ENCODE data around the gene PARD3.

- TF ChIP-seq CTCF (IDR thresholded peaks at IDR 0.05; ENCODE audit: poor library complexity), result no peak
- no peak for TF ChIP-seq EZH2 (IDR thresholded peaks at IDR 0.05; ENCODE audit: borderline replicate concordance)
- no peak for TF ChIP-seq EZH2phosphoT487 (IDR thresholded peaks at IDR 0.05; ENCODE audit: low read depth, severe bottlenecking, unreplicated experiment)
Observed at GRCh38 chr10:34382626-34383025, 432.5 kb downstream of the PARD3 start.
